Limb (tissue), 2 donors: ENCODE results near the gene GANAB.
"Not testable (repeated sequence)": the region's sequence is repeated elsewhere in the genome, so short reads cannot be mapped to it uniquely, and the experiment has no call there.

Source experiments
- DNase-seq, 2 donors: peaks; one replicate each; pipeline ENCODE4 v3.0.0-alpha.2; 2016; ENCODE audit errors: extremely low spot score in 2 of 2

GANAB gene

GRCh38 chr11:62667460-62667859, 21.0 kb upstream of the GANAB start:
- no peak for DNase-seq

- no peak for DNase-seq
These were observed 20.0 kb upstream of the GANAB start for GRCh38 chr11:62666259-62666926.

DNA sequence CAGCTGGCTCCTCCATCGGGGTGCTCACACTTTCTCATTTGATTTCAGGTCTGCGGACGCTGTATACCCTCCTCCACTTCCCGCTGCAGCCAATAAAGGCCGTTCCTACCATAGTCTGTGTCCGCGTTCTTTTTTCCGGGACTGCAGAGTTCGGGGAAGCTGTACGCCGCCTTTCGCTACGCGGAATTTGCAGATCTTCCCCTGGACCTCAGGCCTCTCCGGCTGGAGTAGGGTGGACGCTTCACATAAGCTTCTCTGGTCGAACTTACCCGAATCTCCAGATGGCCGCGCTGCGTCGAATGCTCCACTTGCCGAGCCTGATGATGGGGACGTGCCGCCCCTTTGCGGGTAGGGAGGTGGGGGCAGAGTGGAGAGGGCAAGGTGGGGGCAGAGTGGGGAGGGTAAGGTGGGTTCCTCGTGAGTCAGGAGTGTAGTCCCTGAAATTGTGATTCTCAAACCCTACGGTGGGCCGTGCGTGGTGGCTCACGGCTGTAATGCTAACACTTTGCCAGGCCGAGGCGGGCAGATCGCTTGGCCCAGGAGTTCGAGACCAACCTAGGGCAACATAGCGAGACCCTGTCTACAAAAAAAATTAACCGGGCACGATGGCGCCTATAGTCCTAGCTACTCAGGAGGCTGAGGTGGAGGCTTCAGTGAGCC, 19.3 kb upstream of the GANAB start:
- DNase-seq: no peak

DNA sequence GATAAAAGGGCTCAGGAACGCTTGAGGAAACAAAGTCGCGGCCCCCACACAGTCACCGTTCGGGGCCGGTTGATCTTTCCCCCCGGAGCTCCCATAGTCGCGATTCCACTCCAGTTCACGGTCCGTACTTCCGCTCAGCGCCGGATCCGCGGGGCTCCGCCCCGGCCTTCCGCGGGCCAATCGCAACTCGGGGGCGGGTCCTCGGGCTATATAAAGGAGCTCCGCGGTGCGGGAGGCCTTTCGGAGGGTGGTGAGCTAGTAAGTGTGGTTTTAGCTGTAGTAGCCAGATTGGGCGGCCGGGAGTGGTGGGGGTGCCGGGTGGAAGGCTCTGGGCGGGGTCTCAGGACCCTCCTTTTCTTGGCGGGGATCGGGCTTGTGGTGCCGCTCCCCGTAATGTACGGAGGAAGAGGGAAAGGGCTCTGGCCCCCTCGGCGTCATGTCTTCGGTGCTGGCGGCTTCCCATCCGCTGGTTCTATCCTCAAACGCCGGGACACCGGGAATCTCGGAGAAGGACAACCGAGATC, 18.7 kb upstream of the GANAB start, which contains the start of the genes C11orf98 and CSKMT:
Gene C11orf98, minus strand, starts transcription at position 136 of the 524 bp plus-strand sequence. Its CDS starts 41 bp downstream, at position 95.
Gene CSKMT, plus strand, starts transcription at position 238 of the 524 bp plus-strand sequence. CDS start 568 bp downstream, outside the sequence.
- peak; percentile 94 to 98 for DNase-seq

DNA sequence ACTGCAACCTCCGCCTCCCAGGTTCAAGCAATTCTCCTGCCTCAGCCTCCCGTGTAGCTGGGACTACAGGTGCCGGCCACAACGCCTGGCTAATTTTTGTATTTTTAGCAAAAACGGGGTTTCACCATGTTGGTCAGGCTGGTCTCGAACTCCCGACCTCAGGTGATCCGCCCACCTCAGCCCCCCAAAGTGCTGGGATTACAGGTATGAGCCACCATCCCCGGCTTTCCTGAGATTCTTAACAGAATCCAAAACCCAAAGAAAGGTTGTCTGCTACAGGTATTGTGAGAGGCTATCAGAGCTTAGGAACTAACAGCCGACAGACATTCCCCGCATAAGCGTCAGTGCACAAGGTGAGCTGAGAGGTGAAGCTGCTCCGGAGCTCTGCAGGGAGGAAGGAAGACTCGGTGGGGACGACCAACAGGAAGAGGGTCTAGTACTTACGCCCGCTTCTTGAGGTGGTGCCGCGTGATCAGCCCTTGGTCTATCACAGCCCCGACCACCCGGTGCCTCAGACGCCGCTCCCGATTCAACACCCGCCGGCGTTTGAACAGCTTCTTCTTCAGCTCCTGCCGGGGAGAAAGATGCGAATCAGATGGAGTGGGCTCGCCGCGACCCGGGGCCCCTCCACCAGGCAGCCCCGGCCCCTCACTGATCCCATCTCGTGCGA, 18.1 kb upstream of the GANAB start:
- DNase-seq: no peak

- no peak for DNase-seq
These were observed 10.5 kb upstream of the GANAB start for GRCh38 chr11:62656796-62657429.

DNA sequence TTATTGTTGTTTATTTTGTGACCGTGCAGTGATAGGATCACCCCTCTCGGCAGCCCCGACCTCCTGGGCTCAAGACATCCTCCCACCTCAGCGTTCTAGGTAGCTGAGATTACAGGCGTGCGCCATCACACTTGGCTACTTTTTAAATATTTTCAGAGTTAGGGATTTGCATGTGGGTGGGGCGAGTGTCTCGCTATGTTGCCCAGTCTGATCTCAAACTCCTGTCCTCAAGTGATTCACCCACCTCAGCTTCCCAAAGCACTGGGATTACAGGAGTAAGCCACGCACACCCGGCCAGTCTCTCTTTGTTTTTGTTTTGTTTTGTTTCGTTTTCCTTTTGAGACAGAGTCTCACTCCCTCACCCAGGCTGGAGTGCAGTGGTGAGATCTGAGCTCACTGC, 7.9 kb upstream of the GANAB start:
- no peak for DNase-seq

DNA sequence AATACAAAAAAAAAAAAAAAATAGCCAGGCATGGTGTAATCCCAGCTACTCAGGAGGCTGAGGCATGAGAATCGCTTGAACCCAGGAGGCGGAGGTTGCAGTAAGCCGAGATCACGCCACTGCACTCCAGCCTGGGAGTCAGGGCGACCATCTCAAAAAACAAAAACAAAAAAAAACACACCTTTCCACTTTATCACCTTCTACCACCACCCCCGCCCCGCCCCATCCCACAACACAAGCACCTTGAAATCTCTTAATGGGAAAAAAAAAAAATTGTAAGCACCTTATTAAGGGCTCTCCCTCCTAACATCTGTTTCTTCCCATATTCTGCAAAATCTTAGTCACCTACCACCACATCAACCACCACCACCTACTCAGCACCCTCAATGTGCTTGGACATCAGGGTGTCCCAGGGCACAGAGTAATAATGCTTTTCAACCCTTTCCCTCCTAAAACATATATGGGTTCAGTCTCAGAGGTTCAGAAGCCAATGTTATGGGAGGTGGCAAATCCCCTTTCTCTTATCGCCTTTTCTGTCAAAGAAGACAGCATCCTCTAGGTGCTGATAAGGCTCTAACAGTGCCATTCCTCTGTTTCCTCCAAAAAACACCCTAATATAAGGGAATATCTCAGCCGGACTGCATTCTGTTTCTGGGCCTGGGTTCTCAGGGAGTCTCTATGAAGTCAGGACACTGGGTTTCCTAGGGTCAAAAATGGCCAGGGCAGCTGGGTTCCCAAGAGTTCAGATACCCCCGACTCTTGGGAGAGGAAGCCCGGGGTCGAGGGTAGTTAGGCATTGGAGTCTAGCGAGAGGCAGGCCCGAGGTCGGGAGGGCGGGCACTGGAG, 6.0 kb upstream of the GANAB start:
- DNase-seq: no peak

GRCh38 chr11:62650283-62650682, 3.9 kb upstream of the GANAB start:
- DNase-seq: not testable (repeated sequence)

DNA sequence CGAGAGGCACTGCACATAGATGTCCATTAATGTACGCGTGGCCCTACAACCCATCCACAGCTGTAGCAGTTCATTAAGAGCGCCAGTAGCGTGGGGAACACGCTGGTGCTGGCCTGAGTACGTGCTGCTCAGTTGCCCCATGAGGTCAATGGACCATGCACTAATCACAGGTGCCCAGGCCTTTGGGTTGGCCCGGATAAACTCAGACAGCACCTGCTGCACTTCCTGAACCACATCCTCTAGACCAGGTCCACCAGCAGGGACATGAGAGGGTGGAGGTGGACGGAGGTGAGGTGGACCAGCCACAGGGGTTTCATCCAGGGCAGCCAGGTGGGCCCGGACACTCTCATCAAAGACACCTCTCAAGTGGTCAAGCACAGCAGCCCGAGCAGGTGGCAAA, 3.1 kb upstream of the GANAB start:
- no peak for DNase-seq

DNA sequence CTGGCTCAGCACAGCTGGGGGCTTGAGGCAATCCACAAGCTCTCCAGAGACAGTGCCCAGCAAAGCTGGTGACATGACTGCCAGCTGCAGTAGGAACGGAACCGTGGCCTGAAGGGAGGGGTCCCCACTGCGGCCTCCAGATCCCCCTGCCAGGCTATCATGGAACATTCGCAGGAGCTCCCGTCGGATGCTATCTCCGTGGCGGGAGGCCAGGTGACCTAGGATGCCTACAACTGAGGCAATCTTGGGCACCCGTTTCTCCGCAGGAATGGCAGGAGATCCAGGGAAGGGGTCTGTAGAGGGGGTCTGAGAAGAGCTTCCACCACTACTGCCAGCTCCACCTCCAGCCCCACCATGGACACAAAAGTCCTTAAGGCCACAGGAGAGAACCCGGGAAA, 2.6 kb upstream of the GANAB start:
- no peak for DNase-seq

DNA sequence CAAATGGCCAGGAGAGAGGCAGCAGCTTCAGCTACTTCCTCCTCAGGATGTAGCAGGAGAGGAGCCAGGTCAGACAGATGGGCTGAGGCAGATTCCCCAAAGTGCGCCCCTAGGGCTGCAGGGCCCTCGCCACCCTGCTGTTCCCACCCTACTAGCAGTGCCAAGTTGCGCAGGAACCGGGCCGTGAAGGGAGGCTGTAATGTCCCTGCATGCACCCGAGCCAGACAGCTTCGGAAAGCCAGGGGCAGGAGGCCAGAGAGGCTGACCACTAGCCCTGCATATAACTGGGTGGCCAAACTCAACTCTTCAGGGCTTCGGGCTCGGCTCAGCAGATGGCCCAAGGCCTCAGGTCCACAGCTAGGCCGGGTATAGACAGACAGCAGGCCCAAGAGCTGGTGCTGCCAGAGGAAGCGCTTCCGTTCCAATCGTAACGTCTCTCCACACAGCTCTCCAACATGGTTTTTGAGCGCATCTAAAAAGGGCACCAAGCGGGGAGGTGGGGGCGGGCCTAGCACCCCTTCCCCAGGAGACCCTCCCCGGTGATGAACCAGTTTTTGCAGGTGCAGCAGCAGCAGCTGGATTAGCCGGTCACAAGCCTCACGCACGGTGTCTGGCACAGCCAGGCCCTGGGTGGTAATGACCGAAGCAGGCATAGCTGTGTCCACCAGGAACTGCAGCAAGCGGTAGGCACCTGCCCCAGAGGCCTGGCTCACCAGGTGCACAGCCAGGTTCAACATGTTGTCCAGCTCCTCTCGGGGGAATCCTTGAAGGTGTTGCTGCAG, 2.0 kb upstream of the GANAB start:
- no peak for DNase-seq

- no peak for DNase-seq
These were observed 1.2 kb upstream of the GANAB start for GRCh38 chr11:62647609-62648005.

GRCh38 chr11:62646825-62647608, 604 bp upstream of the GANAB start:
- DNase-seq: no peak

- DNase-seq: no peak
These were observed 805 bp downstream of the GANAB start for GRCh38 chr11:62645671-62645945.

- no peak for DNase-seq
These were observed 2.2 kb downstream of the GANAB start for GRCh38 chr11:62644220-62644619.

GRCh38 chr11:62632492-62632891, 13.9 kb downstream of the GANAB start:
- DNase-seq: no peak

DNA sequence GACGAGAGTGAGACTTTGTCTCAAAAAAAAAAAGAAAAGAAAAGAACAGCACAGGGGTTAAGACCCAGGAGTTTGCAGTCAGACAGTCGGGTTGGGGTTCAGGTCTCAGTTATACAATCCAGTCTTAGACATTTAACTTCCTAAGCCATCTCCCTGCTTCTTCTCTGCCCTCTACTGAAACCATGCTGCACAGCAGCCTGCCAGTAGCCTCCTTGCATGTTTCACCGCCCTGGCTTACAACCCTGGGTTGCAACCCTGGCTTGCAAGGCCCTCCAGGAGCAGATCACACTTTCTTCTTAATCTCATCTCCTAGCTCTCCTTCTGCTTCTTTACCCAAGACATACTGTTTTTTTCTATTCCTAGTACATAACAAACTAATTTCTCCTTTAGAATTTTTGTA, 18.7 kb downstream of the GANAB start:
- DNase-seq: no peak

GRCh38 chr11:62622476-62623089, 23.8 kb downstream of the GANAB start:
- DNase-seq: no peak
